HG03521 (cell line): Measurements from ENCODE around the gene FOXP1.
A peak's percentile ranks its signal among the peaks of the same experiment; 100 is the strongest.

Experiments
- ATAC-seq: cut with Tn5 transposase; IDR thresholded peaks from one replicate; pipeline ENCODE4 v1.9.1; 2021; ENCODE audit warnings: mild to moderate bottlenecking, moderate library complexity; ENCODE audit not compliant: unreplicated experiment

Gene FOXP1

GRCh38 chr3:71140477-71140876 lies 443.1 kb downstream of the FOXP1 start:
- no peak for ATAC-seq

GRCh38 chr3:71139496-71139895 lies 444.0 kb downstream of the FOXP1 start:
- no peak for ATAC-seq

GRCh38 chr3:71138410-71138809 lies 445.1 kb downstream of the FOXP1 start:
- no peak for ATAC-seq

- ATAC-seq: no peak
Observed at GRCh38 chr3:71136276-71136675, 447.3 kb downstream of the FOXP1 start.

- no peak for ATAC-seq
Observed at GRCh38 chr3:71135373-71136088, 448.0 kb downstream of the FOXP1 start.

- no peak for ATAC-seq
Observed at GRCh38 chr3:71134521-71134920, 449.0 kb downstream of the FOXP1 start.

GRCh38 chr3:71133865-71134264 lies 449.7 kb downstream of the FOXP1 start:
- no peak for ATAC-seq

- ATAC-seq: no peak
Observed at GRCh38 chr3:71132995-71133730, 450.4 kb downstream of the FOXP1 start.

GRCh38 chr3:71131375-71132314 lies 451.9 kb downstream of the FOXP1 start:
- ATAC-seq: no peak

- peak; percentile 67 for ATAC-seq
Observed at GRCh38 chr3:71130471-71131374, 452.8 kb downstream of the FOXP1 start.

- ATAC-seq: no peak
Observed at GRCh38 chr3:71129611-71130431, 453.7 kb downstream of the FOXP1 start.

- no peak for ATAC-seq
Observed at GRCh38 chr3:71128961-71129360, 454.6 kb downstream of the FOXP1 start.

- no peak for ATAC-seq
Observed at GRCh38 chr3:71127844-71128243, 455.7 kb downstream of the FOXP1 start.

GRCh38 chr3:71127052-71127831 lies 456.3 kb downstream of the FOXP1 start:
- ATAC-seq: no peak

- no peak for ATAC-seq
Observed at GRCh38 chr3:71125738-71126137, 457.8 kb downstream of the FOXP1 start.

GRCh38 chr3:71124048-71124447 lies 459.5 kb downstream of the FOXP1 start:
- no peak for ATAC-seq

GRCh38 chr3:71122641-71123040 lies 460.9 kb downstream of the FOXP1 start:
- ATAC-seq: no peak

GRCh38 chr3:71121429-71122167 lies 461.9 kb downstream of the FOXP1 start:
- ATAC-seq: no peak
